GM23338 (cell line): ENCODE data around the gene DNAJB8. TPM values are rescaled to one million over a fixed set of nuclear protein-coding genes. Genes with fewer than 3 reads are reported as not detected.

Source experiments
- ATAC-seq: fragments of 200-7000 bp; cut with Tn5 transposase; 3 replicates; pipeline ENCODE4 v1.9.1; 2020
- DNase-seq: peaks from one replicate; pipeline ENCODE4 v3.0.0-alpha.2; 2015; ENCODE audit warnings: low spot score
- H2AFZ ChIP-seq: fragments of 200-600 bp; sonication (generic); 2 replicates; pipeline ENCODE4 v1.8.0; 2016; ENCODE audit warnings: antibody characterized with exemption, mild to moderate bottlenecking, moderate library complexity
- H3F3A ChIP-seq: fragments of 200-600 bp; sonication (generic); replicated peaks from 2 replicates; pipeline ENCODE4 v1.8.0; 2017; ENCODE audit warnings: antibody characterized with exemption, mixed run types, low read depth
- H3K27ac ChIP-seq: fragments of 200-600 bp; sonication (generic); 2 replicates; pipeline ENCODE4 v1.6.1; 2016; ENCODE audit warnings: low read depth
- H3K27me3 ChIP-seq: fragments of 200-600 bp; sonication (generic); 2 replicates; pipeline ENCODE4 v1.8.0; 2016; ENCODE audit warnings: mild to moderate bottlenecking, mixed run types, moderate library complexity; ENCODE audit not compliant: insufficient read depth
- H3K36me3 ChIP-seq: fragments of 200-600 bp; sonication (generic); 2 replicates; pipeline ENCODE4 v1.8.0; 2016; ENCODE audit warnings: mild to moderate bottlenecking; ENCODE audit not compliant: insufficient read depth
- H3K4me1 ChIP-seq: fragments of 200-600 bp; sonication (generic); 2 replicates; pipeline ENCODE4 v1.8.0; 2016; ENCODE audit warnings: mild to moderate bottlenecking, moderate library complexity; ENCODE audit not compliant: insufficient read depth
- H3K4me2 ChIP-seq: fragments of 200-600 bp; sonication (generic); 2 replicates; pipeline ENCODE4 v1.7.1; 2017; ENCODE audit warnings: mixed run types
- H3K4me3 ChIP-seq: fragments of 200-600 bp; sonication (generic); 2 replicates; pipeline ENCODE4 v1.6.1; 2016; ENCODE audit warnings: mixed run types
- H3K79me2 ChIP-seq: fragments of 200-600 bp; sonication (generic); replicated peaks from 2 replicates; pipeline ENCODE4 v1.8.0; 2017; ENCODE audit warnings: mild to moderate bottlenecking; ENCODE audit not compliant: insufficient read depth
- H3K9me2 ChIP-seq: fragments of 200-600 bp; sonication (generic); 2 replicates; pipeline ENCODE4 v1.8.0; 2017; ENCODE audit not compliant: insufficient read depth
- H4K20me1 ChIP-seq: fragments of 200-600 bp; sonication (generic); replicated peaks from 2 replicates; pipeline ENCODE4 v1.8.0; 2017; ENCODE audit warnings: mild to moderate bottlenecking; ENCODE audit not compliant: insufficient read depth
- H3K27ac Mint-ChIP-seq: 2 replicates; pipeline ENCODE4 v1.8.0; 2020; ENCODE audit warnings: inconsistent platforms, mild to moderate bottlenecking, moderate library complexity, mixed read lengths
- H3K27me3 Mint-ChIP-seq: 3 replicates; pipeline ENCODE4 v1.8.0; 2022; ENCODE audit warnings: low read depth, mild to moderate bottlenecking, moderate library complexity, mixed read lengths, inconsistent platforms; ENCODE audit not compliant: insufficient read depth, poor library complexity
- H3K36me3 Mint-ChIP-seq: 3 replicates; pipeline ENCODE4 v1.8.0; 2021; ENCODE audit warnings: low read depth, mild to moderate bottlenecking, inconsistent platforms, moderate library complexity, mixed read lengths
- H3K4me1 Mint-ChIP-seq: 3 replicates; pipeline ENCODE4 v1.8.0; 2020; ENCODE audit warnings: mild to moderate bottlenecking, inconsistent platforms, mixed read lengths
- H3K4me3 Mint-ChIP-seq: 3 replicates; pipeline ENCODE4 v1.8.0; 2021; ENCODE audit warnings: moderate library complexity, mild to moderate bottlenecking, inconsistent platforms, mixed read lengths
- H3K9me3 Mint-ChIP-seq: 3 replicates; pipeline ENCODE4 v1.8.0; 2020; ENCODE audit warnings: moderate library complexity, mild to moderate bottlenecking, inconsistent platforms, mixed read lengths
- CTCF ChIP-seq, 2 experiments: fragments of 200-600 bp in 1 of 2; sonication (generic) in 1 of 2; conservative IDR thresholded peaks; 2 replicates each; pipeline versions ENCODE4 v1.5.1 to v1.6.1; 2016 to 2017; ENCODE audit warnings: antibody characterized with exemption in 2 of 2, low read depth in 2 of 2, mild to moderate bottlenecking in 2 of 2, moderate library complexity in 1 of 2
- ETS1 ChIP-seq: IDR thresholded peaks from 2 replicates; pipeline ENCODE4 v1.6.1; 2016; ENCODE audit warnings: antibody characterized with exemption
- EZH2phosphoT487 ChIP-seq: fragments of 200-600 bp; sonication (generic); IDR thresholded peaks from one replicate; pipeline ENCODE4 v1.8.1; 2018; ENCODE audit warnings: antibody characterized with exemption; ENCODE audit not compliant: unreplicated experiment
- ZNF462 ChIP-seq: fragments of 250-450 bp; sonication (Bioruptor Pico); IDR thresholded peaks from 2 replicates; pipeline ENCODE4 v1.5.0; 2020; ENCODE audit warnings: mild to moderate bottlenecking, moderate library complexity
- polyA plus RNA-seq: library from polyadenylated mRNA; unstranded; fragments of >200 nt; fragmentation: Nextera tagmentation; extraction: Ambion mirVana; gene quantifications from 2 replicates; pipeline ENCODE4 v1.2.1, GENCODE V29; 2016
- total RNA-seq: library from RNA; depleted of rRNA; stranded (reverse); fragments of >200 nt; shearing (Covaris generic); gene quantifications from 2 replicates; pipeline ENCODE4 v1.2.3, GENCODE V29; 2014

DNAJB8 gene
- total and polyA plus RNA-seq, 2 experiments from 2014 or later: not detected

- Histone ChIP-seq H2AFZ (no peak overlapping the region), H3K79me2 (no peaks in the 10 kb centered on the region), H3K27me3 (no peaks in the 10 kb centered on the region; the same call in 1 of the 2 replicates), H3K4me3 (no peak overlapping the region), H3F3A (no peaks in the 10 kb centered on the region), H3K4me2 (no peak overlapping the region), H4K20me1 (no peaks in the 10 kb centered on the region), H3K36me3 (no peaks in the 10 kb centered on the region), H3K27ac (no peak overlapping the region), H3K4me1 (no peaks in the 10 kb centered on the region), H3K9me2 (no peaks in the 10 kb centered on the region)
- H3K4me3 Mint-ChIP-seq: no peak overlapping the region
- DNase-seq: peak; percentile 62
- H3K4me1 Mint-ChIP-seq: no peaks in the 10 kb centered on the region; the same call in 2 of the 3 replicates
- no peak overlapping the region for H3K27ac Mint-ChIP-seq
- no peaks in the 10 kb centered on the region for H3K9me3 Mint-ChIP-seq
- peaks cover 28% of the 10 kb centered on the region for H3K27me3 Mint-ChIP-seq
- H3K36me3 Mint-ChIP-seq: no peaks in the 10 kb centered on the region; the same call in 2 of the 3 replicates
- ATAC-seq: peak; percentile 61
- no peak for TF ChIP-seq ZNF462 (CRISPR knock-in tag)
- no peak for TF ChIP-seq EZH2phosphoT487
- TF ChIP-seq CTCF (conservative IDR thresholded peaks at IDR 0.05; ENCODE audit: low read depth in 2 of 2): no peak
- no peak for TF ChIP-seq ETS1
These were observed 9.6 kb downstream of the DNAJB8 start for GRCh38 chr3:128456776-128457715.
